Ascending aorta (tissue), 2 donors: ENCODE data around the gene CCDC9B. TPM values are rescaled to one million over a fixed set of nuclear protein-coding genes. Genes with fewer than 3 reads are reported as not detected.

Experiments
- DNase-seq, 2 donors: peaks; one replicate each; pipeline ENCODE4 v3.0.0-alpha.2; 2019; ENCODE audit warnings: low spot score in 2 of 2
- H3K27ac ChIP-seq, 2 donors: fragments of 200-600 bp; sonication (generic); one replicate each; pipeline ENCODE4 v1.5.1; 2016 to 2017; ENCODE audit warnings: mild to moderate bottlenecking in 1 of 2
- H3K27me3 ChIP-seq: fragments of 200-600 bp; sonication (generic); one replicate; pipeline ENCODE4 v1.5.1; 2017
- H3K36me3 ChIP-seq, 2 donors: fragments of 200-600 bp; sonication (generic); one replicate each; pipeline ENCODE4 v1.5.1; 2016
- H3K4me1 ChIP-seq, 2 donors: fragments of 200-600 bp; sonication (generic); one replicate each; pipeline ENCODE4 v1.5.1; 2016 to 2017; ENCODE audit warnings: mild to moderate bottlenecking in 1 of 2
- H3K4me3 ChIP-seq, 2 donors: fragments of 200-600 bp; sonication (generic); one replicate each; pipeline ENCODE4 v1.5.1; 2016 to 2017; ENCODE audit warnings: mild to moderate bottlenecking in 1 of 2
- H3K9me3 ChIP-seq, 2 donors: fragments of 200-600 bp; sonication (generic); one replicate each; pipeline ENCODE4 v1.5.1; 2016
- CTCF ChIP-seq, 3 experiments: fragments of 200-600 bp in 2 of 3; fragments of 450-650 bp in 1 of 3; sonication (generic) in 2 of 3; IDR thresholded peaks; one replicate each; pipeline ENCODE4 v1.5.1; 2016 to 2019; ENCODE audit warnings: antibody characterized with exemption in 3 of 3, mild to moderate bottlenecking in 1 of 3, moderate library complexity in 1 of 3
- intact Hi-C: fragments of 100-400 bp; cut with DNase I; formaldehyde crosslinking; loops from one replicate; pipeline ENCODE4 v1.15.1; 2023
- total RNA-seq: library from RNA; depleted of rRNA; stranded (reverse); fragments of >200 nt; gene quantifications from one replicate; pipeline ENCODE4 v1.1.0, GENCODE V29; 2016

CCDC9B gene
- total RNA-seq, 1 donor from 2014 or later = 55.8 TPM

- Histone ChIP-seq H3K4me3 (no peak overlapping the region), H3K27me3 (no peaks in the 10 kb centered on the region), H3K4me1 (no peaks in the 10 kb centered on the region), H3K27ac (no peak overlapping the region), H3K9me3 (no peaks in the 10 kb centered on the region), H3K36me3 (no peaks in the 10 kb centered on the region)
- no peak for DNase-seq
- intact Hi-C loops = no loop called here
- no peak for TF ChIP-seq CTCF (IDR thresholded peaks at IDR 0.05)
Measured at GRCh38 chr15:40301467-40302179, 39.1 kb downstream of the CCDC9B start.

- H3K36me3 ChIP-seq = no peaks in the 10 kb centered on the region
- H3K4me1 ChIP-seq = no peaks in the 10 kb centered on the region
- DNase-seq = no peak
- intact Hi-C loops = no loop called here
- no peak for TF ChIP-seq CTCF (IDR thresholded peaks at IDR 0.05)
- H3K27me3 ChIP-seq = no peaks in the 10 kb centered on the region
- H3K4me3 ChIP-seq = no peak overlapping the region
- H3K27ac ChIP-seq = no peak overlapping the region
- no peaks in the 10 kb centered on the region for H3K9me3 ChIP-seq
Measured at GRCh38 chr15:40300771-40301170, 40.0 kb downstream of the CCDC9B start.

- no peaks in the 10 kb centered on the region for H3K4me1 ChIP-seq
- H3K9me3 ChIP-seq = no peaks in the 10 kb centered on the region
- intact Hi-C loops = no loop called here
- no peak for DNase-seq
- H3K4me3 ChIP-seq = no peak overlapping the region
- no peaks in the 10 kb centered on the region for H3K27me3 ChIP-seq
- H3K36me3 ChIP-seq = no peaks in the 10 kb centered on the region
- no peak for TF ChIP-seq CTCF (IDR thresholded peaks at IDR 0.05)
- no peak overlapping the region for H3K27ac ChIP-seq
Measured at GRCh38 chr15:40300367-40300766, 40.4 kb downstream of the CCDC9B start.

GRCh38 chr15:40298216-40298935, 42.4 kb downstream of the CCDC9B start:
- TF ChIP-seq CTCF (IDR thresholded peaks at IDR 0.05) = no peak
- DNase-seq = no peak
- Histone ChIP-seq H3K27me3 (no peaks in the 10 kb centered on the region), H3K36me3 (no peaks in the 10 kb centered on the region), H3K4me1 (no peaks in the 10 kb centered on the region), H3K9me3 (no peaks in the 10 kb centered on the region), H3K4me3 (no peak overlapping the region), H3K27ac (no peak overlapping the region)
- intact Hi-C loops = no loop called here

- H3K4me3 ChIP-seq = no peak overlapping the region
- DNase-seq = no peak
- no peaks in the 10 kb centered on the region for H3K9me3 ChIP-seq
- intact Hi-C loops = no loop called here
- H3K27me3 ChIP-seq = no peaks in the 10 kb centered on the region
- H3K27ac ChIP-seq = no peak overlapping the region
- no peaks in the 10 kb centered on the region for H3K36me3 ChIP-seq
- H3K4me1 ChIP-seq = no peaks in the 10 kb centered on the region
- no peak for TF ChIP-seq CTCF (IDR thresholded peaks at IDR 0.05)
Measured at GRCh38 chr15:40297356-40297755, 43.4 kb downstream of the CCDC9B start.
